Measurements from ENCODE around the gene HPS3.

GRCh38 chr3:149207475-149207874 lies 78.0 kb downstream of the HPS3 start:
- TF ChIP-seq CTCF (IDR thresholded peaks at IDR 0.05) (no peak), POLR2A (IDR thresholded peaks at IDR 0.05) (no peak), EP300 (IDR thresholded peaks at IDR 0.05) (no peak)

Data from tibial nerve (tissue), 4 donors.